Trophoblast cell (in vitro differentiated cells and primary cell): ENCODE data around the gene AMBP.

Experiments
- DNase-seq, 2 donors: peaks; one replicate each; pipeline ENCODE4 v3.0.0-alpha.2; 2016
- H2AFZ ChIP-seq: 2 replicates; pipeline ENCODE4 v1.6.1; 2013; ENCODE audit warnings: low read length, moderate library complexity, mild to moderate bottlenecking; ENCODE audit not compliant: insufficient read depth, poor library complexity
- H2AK5ac ChIP-seq: 2 replicates; pipeline ENCODE4 v1.6.1; 2013; ENCODE audit warnings: mild to moderate bottlenecking, low read length
- H2BK120ac ChIP-seq: 2 replicates; pipeline ENCODE4 v1.6.1; 2013; ENCODE audit warnings: low read length, mild to moderate bottlenecking, moderate library complexity; ENCODE audit not compliant: insufficient read depth, poor library complexity
- H2BK12ac ChIP-seq: 2 replicates; pipeline ENCODE4 v1.6.1; 2013; ENCODE audit warnings: mild to moderate bottlenecking, low read length, moderate library complexity
- H2BK5ac ChIP-seq: 2 replicates; pipeline ENCODE4 v1.6.1; 2013; ENCODE audit warnings: low read length, low read depth, moderate library complexity, mild to moderate bottlenecking; ENCODE audit not compliant: poor library complexity
- H3K14ac ChIP-seq: 2 replicates; pipeline ENCODE4 v1.6.1; 2013; ENCODE audit warnings: mild to moderate bottlenecking, low read length
- H3K18ac ChIP-seq: 2 replicates; pipeline ENCODE4 v1.6.1; 2013; ENCODE audit warnings: mild to moderate bottlenecking, low read length
- H3K23ac ChIP-seq: 2 replicates; pipeline ENCODE4 v1.6.1; 2013; ENCODE audit warnings: low read length
- H3K27ac ChIP-seq: 2 replicates; pipeline ENCODE4 v1.5.1; 2013; ENCODE audit warnings: low read depth, mild to moderate bottlenecking, inconsistent platforms, low read length, moderate library complexity
- H3K27me3 ChIP-seq: 2 replicates; pipeline ENCODE4 v1.6.1; 2013; ENCODE audit warnings: inconsistent platforms, mild to moderate bottlenecking, low read length, moderate library complexity; ENCODE audit not compliant: insufficient read depth
- H3K36me3 ChIP-seq, 2 experiments: 1 replicate in 1 of 2; 2 replicates in 1 of 2; pipeline ENCODE4 v1.6.1; 2013; ENCODE audit warnings: low read length in 2 of 2, mild to moderate bottlenecking in 2 of 2, moderate library complexity in 1 of 2; ENCODE audit not compliant: insufficient read depth in 2 of 2, control insufficient read depth in 1 of 2
- H3K4ac ChIP-seq: 2 replicates; pipeline ENCODE4 v1.6.1; 2013; ENCODE audit warnings: low read depth, mild to moderate bottlenecking, low read length, moderate library complexity
- H3K4me1 ChIP-seq, 2 experiments: 1 replicate in 1 of 2; 2 replicates in 1 of 2; pipeline ENCODE4 v1.6.1; 2013; ENCODE audit warnings: low read length in 2 of 2, mild to moderate bottlenecking in 2 of 2, moderate library complexity in 1 of 2; ENCODE audit not compliant: insufficient read depth in 2 of 2, control insufficient read depth in 1 of 2
- H3K4me2 ChIP-seq: 2 replicates; pipeline ENCODE4 v1.6.1; 2013; ENCODE audit warnings: inconsistent platforms, mild to moderate bottlenecking, low read length, moderate library complexity
- H3K4me3 ChIP-seq: 2 replicates; pipeline ENCODE4 v1.5.1; 2013; ENCODE audit warnings: mild to moderate bottlenecking, low read depth, low read length, inconsistent platforms
- H3K79me1 ChIP-seq: one replicate; pipeline ENCODE4 v1.6.1; 2013; ENCODE audit warnings: low read length
- H3K79me2 ChIP-seq: 2 replicates; pipeline ENCODE4 v1.6.1; 2013; ENCODE audit warnings: low read length, mild to moderate bottlenecking; ENCODE audit not compliant: control insufficient read depth, insufficient read depth, poor library complexity
- H3K9ac ChIP-seq: 2 replicates; pipeline ENCODE4 v1.6.1; 2013; ENCODE audit warnings: mild to moderate bottlenecking, low read length
- H3K9me3 ChIP-seq: 2 replicates; pipeline ENCODE4 v1.6.1; 2013; ENCODE audit warnings: low read depth, mild to moderate bottlenecking, control low read depth, inconsistent platforms, low read length; ENCODE audit not compliant: insufficient read depth
- H4K12ac ChIP-seq: 2 replicates; pipeline ENCODE4 v1.6.1; 2013; ENCODE audit warnings: low read depth, mild to moderate bottlenecking, low read length, moderate library complexity
- H4K8ac ChIP-seq: 2 replicates; pipeline ENCODE4 v1.6.1; 2013; ENCODE audit warnings: low read depth, mild to moderate bottlenecking, low read length, moderate library complexity
- H4K91ac ChIP-seq: one replicate; pipeline ENCODE4 v1.6.1; 2013; ENCODE audit warnings: low read depth, mild to moderate bottlenecking, low read length, moderate library complexity
- WGBS: extraction: QIAGEN DNeasy Blood & Tissue Kit; methylation state at CpG from one replicate; pipeline ENCODE4 v1.1.7; 2013; ENCODE audit warnings: missing lambda C conversion rate; ENCODE audit not compliant: insufficient read length, insufficient coverage; ENCODE audit errors: extremely low coverage; 5-methylcytosine and 5-hydroxymethylcytosine counted together

The AMBP gene

GRCh38 chr9:114069476-114070187 lies 8.5 kb downstream of the AMBP start:
- Histone ChIP-seq H2AK5ac (no peak overlapping the region), H3K4me2 (no peak overlapping the region), H3K14ac (no peak overlapping the region), H3K4ac (no peak overlapping the region), H3K36me3 (no peaks in the 10 kb centered on the region), H3K9me3 (peaks cover 2% of the 10 kb centered on the region), H3K4me3 (no peak overlapping the region), H2BK5ac (no peak overlapping the region), H2AFZ (no peak overlapping the region), H3K79me2 (no peaks in the 10 kb centered on the region), H4K91ac (no peak overlapping the region), H3K27ac (no peak overlapping the region), H3K79me1 (no peaks in the 10 kb centered on the region), H4K8ac (no peak overlapping the region), H4K12ac (no peak overlapping the region), H3K23ac (no peak overlapping the region), H3K18ac (no peak overlapping the region), H2BK120ac (no peak overlapping the region), H3K4me1 (no peaks in the 10 kb centered on the region), H3K9ac (no peak overlapping the region), H2BK12ac (no peak overlapping the region), H3K27me3 (no peaks in the 10 kb centered on the region)
- no peak for DNase-seq
- WGBS: no CpG with 5 or more reads among the region's 9 CpGs

DNA sequence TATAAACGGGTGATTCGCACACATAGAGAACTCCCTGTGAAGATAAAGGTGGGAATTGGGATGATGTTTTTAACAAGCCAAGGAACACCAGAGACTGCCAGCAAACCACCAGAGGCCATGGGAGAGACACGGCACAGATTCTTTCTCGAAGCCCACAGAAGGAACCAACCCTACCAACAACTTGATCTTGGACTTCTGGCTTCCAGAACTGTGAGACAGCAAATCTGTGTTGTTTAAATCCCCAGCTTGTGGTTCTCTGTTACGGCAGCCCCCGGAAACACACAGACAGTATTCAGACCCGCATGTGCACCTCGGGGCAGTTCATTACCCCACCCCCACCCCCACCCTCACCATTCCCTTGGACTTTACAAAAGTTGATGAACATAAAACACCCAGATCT lies 12.8 kb downstream of the AMBP start:
- Histone ChIP-seq H2AK5ac (no peak overlapping the region), H3K9ac (no peak overlapping the region), H4K8ac (no peak overlapping the region), H3K79me2 (no peaks in the 10 kb centered on the region), H3K4me3 (no peak overlapping the region), H4K12ac (no peak overlapping the region), H2BK12ac (no peak overlapping the region), H3K23ac (no peak overlapping the region), H3K4me1 (no peaks in the 10 kb centered on the region), H3K4ac (no peak overlapping the region), H3K18ac (no peak overlapping the region), H3K27me3 (no peaks in the 10 kb centered on the region), H2BK120ac (no peak overlapping the region), H3K9me3 (no peaks in the 10 kb centered on the region), H2BK5ac (no peak overlapping the region), H3K79me1 (no peaks in the 10 kb centered on the region), H4K91ac (no peak overlapping the region), H3K4me2 (no peak overlapping the region), H3K36me3 (no peaks in the 10 kb centered on the region), H3K14ac (no peak overlapping the region), H2AFZ (no peak overlapping the region), H3K27ac (no peak overlapping the region)
- DNase-seq: no peak
- WGBS: no CpG with 5 or more reads among the region's 8 CpGs

GRCh38 chr9:114061830-114062474 lies 16.1 kb downstream of the AMBP start:
- Histone ChIP-seq H4K12ac (no peak overlapping the region), H2AFZ (no peak overlapping the region), H4K8ac (no peak overlapping the region), H4K91ac (no peak overlapping the region), H3K36me3 (no peaks in the 10 kb centered on the region), H3K4me3 (no peak overlapping the region), H2BK120ac (no peak overlapping the region), H3K9ac (no peak overlapping the region), H2BK5ac (no peak overlapping the region), H3K23ac (no peak overlapping the region), H3K27ac (no peak overlapping the region), H2AK5ac (no peak overlapping the region), H3K27me3 (no peaks in the 10 kb centered on the region), H3K4me1 (no peaks in the 10 kb centered on the region), H3K4ac (no peak overlapping the region), H3K18ac (no peak overlapping the region), H3K79me1 (no peaks in the 10 kb centered on the region), H3K79me2 (no peaks in the 10 kb centered on the region), H3K14ac (no peak overlapping the region), H2BK12ac (no peak overlapping the region), H3K9me3 (no peaks in the 10 kb centered on the region), H3K4me2 (no peak overlapping the region)
- no peak for DNase-seq
- no CpG with 5 or more reads among the region's 4 CpGs for whole genome bisulfite sequencing

DNA sequence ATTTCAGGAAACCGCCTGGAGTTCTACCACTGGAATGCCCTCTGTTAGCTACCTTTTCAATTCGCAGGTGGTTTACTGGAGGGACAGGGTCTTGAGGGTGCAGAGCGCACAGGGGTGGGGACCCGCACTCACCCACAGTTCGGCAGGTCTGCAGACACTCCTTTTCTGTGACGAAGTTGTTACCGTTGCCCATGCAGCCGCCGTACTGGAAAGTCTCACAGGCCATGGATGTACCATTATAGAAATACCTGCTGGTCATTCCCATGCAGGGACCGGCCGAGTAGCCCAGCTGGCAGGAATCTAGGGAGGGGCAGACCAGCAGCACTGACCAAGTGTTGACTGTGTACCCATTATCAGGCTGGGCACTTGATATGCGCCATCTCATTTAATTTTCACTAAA lies 16.8 kb downstream of the AMBP start:
- no peak overlapping the region for H3K4ac ChIP-seq
- H3K4me1 ChIP-seq: no peaks in the 10 kb centered on the region
- H3K79me1 ChIP-seq: no peaks in the 10 kb centered on the region
- no peaks in the 10 kb centered on the region for H3K9me3 ChIP-seq
- no peak overlapping the region for H4K12ac ChIP-seq
- no peaks in the 10 kb centered on the region for H3K36me3 ChIP-seq
- DNase-seq: no peak
- no peaks in the 10 kb centered on the region for H3K27me3 ChIP-seq
- WGBS: no CpG with 5 or more reads among the region's 12 CpGs
- H4K8ac ChIP-seq: no peak overlapping the region
- H4K91ac ChIP-seq: no peak overlapping the region
- no peak overlapping the region for H2BK120ac ChIP-seq
- H3K9ac ChIP-seq: no peak overlapping the region
- H2BK12ac ChIP-seq: no peak overlapping the region
- no peak overlapping the region for H2BK5ac ChIP-seq
- H3K14ac ChIP-seq: no peak overlapping the region
- no peak overlapping the region for H2AK5ac ChIP-seq
- no peak overlapping the region for H3K4me3 ChIP-seq
- no peak overlapping the region for H3K18ac ChIP-seq
- H3K23ac ChIP-seq: no peak overlapping the region
- no peak overlapping the region for H3K27ac ChIP-seq
- H3K4me2 ChIP-seq: no peak overlapping the region
- no peak overlapping the region for H2AFZ ChIP-seq
- no peaks in the 10 kb centered on the region for H3K79me2 ChIP-seq
